HG03521 (cell line): ENCODE measurements around the gene CD93.

Source experiments
- ATAC-seq: cut with Tn5 transposase; IDR thresholded peaks from one replicate; pipeline ENCODE4 v1.9.1; 2021; ENCODE audit warnings: mild to moderate bottlenecking, moderate library complexity; ENCODE audit not compliant: unreplicated experiment

CD93 gene

GRCh38 chr20:23061734-23062561 is 24.2 kb downstream of the CD93 start:
- no peak for ATAC-seq

GRCh38 chr20:23061262-23061661 is 24.9 kb downstream of the CD93 start:
- no peak for ATAC-seq

- ATAC-seq: no peak
Observed at GRCh38 chr20:23060629-23061028, 25.5 kb downstream of the CD93 start.

GRCh38 chr20:23059846-23060245 is 26.3 kb downstream of the CD93 start:
- no peak for ATAC-seq

GRCh38 chr20:23059001-23059400 is 27.1 kb downstream of the CD93 start:
- no peak for ATAC-seq

GRCh38 chr20:23058240-23058639 is 27.9 kb downstream of the CD93 start:
- no peak for ATAC-seq

- no peak for ATAC-seq
Observed at GRCh38 chr20:23052904-23053303, 33.2 kb downstream of the CD93 start.

- no peak for ATAC-seq
Observed at GRCh38 chr20:23050847-23051627, 35.1 kb downstream of the CD93 start.

- ATAC-seq: no peak
Observed at GRCh38 chr20:23050076-23050838, 35.9 kb downstream of the CD93 start.

GRCh38 chr20:23049201-23050075 is 36.7 kb downstream of the CD93 start, which contains the start of gene THBD:
Gene THBD (minus strand): TSS chr20:23049672. CDS start chr20:23049504, 168 bp downstream.
- ATAC-seq: no peak

- ATAC-seq: no peak
Observed at GRCh38 chr20:23048283-23049200, 37.6 kb downstream of the CD93 start.

- no peak for ATAC-seq
Observed at GRCh38 chr20:23047738-23048214, 38.3 kb downstream of the CD93 start.

GRCh38 chr20:23047001-23047737 is 39.0 kb downstream of the CD93 start:
- no peak for ATAC-seq

GRCh38 chr20:23046431-23046830 is 39.7 kb downstream of the CD93 start:
- ATAC-seq: no peak

- ATAC-seq: no peak
Observed at GRCh38 chr20:23043376-23043775, 42.7 kb downstream of the CD93 start.

GRCh38 chr20:23042270-23042669 is 43.9 kb downstream of the CD93 start:
- no peak for ATAC-seq

- ATAC-seq: no peak
Observed at GRCh38 chr20:23039885-23040508, 46.1 kb downstream of the CD93 start.
